SH-SY5Y (cell line): ENCODE measurements around the gene SIX2.

Experiments used
- GATA2 ChIP-seq: IDR thresholded peaks from 2 replicates; pipeline ENCODE4 v1.6.1; 2011; ENCODE audit warnings: mild to moderate bottlenecking, low read depth, low read length
- GATA3 ChIP-seq: IDR thresholded peaks from 2 replicates; pipeline ENCODE4 v1.6.1; 2011; ENCODE audit warnings: low read depth, mild to moderate bottlenecking, low read length, moderate library complexity

DNA sequence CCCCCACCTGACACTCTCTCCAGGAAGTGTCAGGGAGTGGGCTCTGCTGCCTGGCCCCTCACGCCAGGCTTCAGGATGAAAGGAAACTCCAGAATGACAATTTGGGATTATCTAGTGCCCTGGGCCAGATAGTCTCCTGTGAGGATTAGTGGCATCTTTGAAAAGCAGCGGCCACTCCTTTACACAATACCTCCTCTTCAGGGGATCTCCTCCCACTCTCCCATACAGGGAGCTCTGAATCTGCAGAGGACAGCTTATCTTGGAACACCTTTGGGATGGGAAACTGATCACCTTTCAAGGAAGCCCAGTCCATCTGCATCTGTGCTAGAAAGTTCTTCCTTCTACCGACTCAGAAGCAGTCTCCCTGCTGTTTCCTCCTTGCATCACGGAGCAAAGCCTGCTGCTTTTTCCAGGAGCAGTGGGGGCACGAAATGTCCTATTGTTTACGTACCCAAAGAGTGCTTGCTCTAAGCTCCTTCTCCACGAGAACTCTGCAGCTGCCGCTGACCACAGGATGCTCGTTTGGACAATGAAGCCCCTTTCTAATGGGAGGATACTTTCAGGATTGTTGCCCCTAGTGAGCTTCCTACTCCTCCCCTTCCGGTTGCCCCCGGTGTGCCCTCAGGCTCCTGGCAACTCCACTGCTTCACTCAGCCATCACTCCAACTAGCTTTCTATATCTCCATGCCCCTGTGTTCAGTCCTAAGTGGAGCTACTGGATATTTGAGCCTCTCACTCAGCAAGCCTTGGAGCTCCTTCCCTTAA lies 36.3 kb downstream of the SIX2 start:
- TF ChIP-seq GATA3 (no peak), GATA2 (no peak)
